T-cell (primary cell): ENCODE measurements around the gene TBC1D7. TPM values are rescaled to one million over a fixed set of nuclear protein-coding genes. Genes with fewer than 3 reads are reported as not detected.
A peak's percentile ranks its signal among the peaks of the same experiment; 100 is the strongest.

ENCODE experiments used
- ATAC-seq, 4 experiments: fragments of 200-7000 bp in 3 of 4; fragments of 150-1000 bp in 1 of 4; cut with Tn5 transposase; replicated peaks in 1 of 4; 1 replicate in 3 of 4; 2 replicates in 1 of 4; pipeline ENCODE4 v1.10.0; 2021; ENCODE audit warnings: moderate library complexity in 3 of 4, mild to moderate bottlenecking in 2 of 4, moderate number of reproducible peaks in 1 of 4
- CTCF ChIA-PET, 2 donors: fragments of 300-600 bp; sonication (Branson Sonifier 250); formaldehyde crosslinking; loops; one replicate each; lab custom pipeline; 2022; ENCODE audit warnings: antibody characterized with exemption in 2 of 2; lab: Charles Lee
- POLR2A ChIA-PET, 2 donors: fragments of 300-600 bp; sonication (Branson Sonifier 250); formaldehyde crosslinking; loops; one replicate each; lab custom pipeline; 2022; ENCODE audit warnings: antibody characterized with exemption in 2 of 2; lab: Charles Lee
- DNase-seq, 35 experiments: peaks; one replicate each; pipeline versions ENCODE4 v3.0.0 to v3.0.0-alpha.2; 2013 to 2023
- H3K27ac ChIP-seq: one replicate; pipeline ENCODE4 v1.5.1; 2013; ENCODE audit warnings: low read length
- H3K27me3 ChIP-seq, 2 experiments: replicated peaks in 1 of 2; 1 replicate in 1 of 2; 2 replicates in 1 of 2; pipeline versions ENCODE4 v1.6.1 to v1.7.0; 2013; ENCODE audit warnings: low read length in 1 of 2, mixed read lengths in 1 of 2; ENCODE audit not compliant: control insufficient read depth in 2 of 2, insufficient read depth in 2 of 2; ENCODE audit errors: extremely low read depth in 1 of 2
- H3K36me3 ChIP-seq, 2 donors: 1 replicate in 1 of 2; 2 replicates in 1 of 2; pipeline versions ENCODE4 v1.6.1 to v1.7.0; 2013; ENCODE audit warnings: low read length in 1 of 2; ENCODE audit not compliant: control insufficient read depth in 2 of 2, insufficient read depth in 1 of 2; ENCODE audit errors: extremely low read depth in 1 of 2
- H3K4me1 ChIP-seq, 2 experiments: 1 replicate in 1 of 2; 2 replicates in 1 of 2; pipeline versions ENCODE4 v1.6.1 to v1.7.0; 2013; ENCODE audit warnings: low read length in 2 of 2, mixed read lengths in 1 of 2; ENCODE audit not compliant: insufficient read depth in 2 of 2, control insufficient read depth in 1 of 2; ENCODE audit errors: extremely low read depth in 1 of 2
- H3K4me3 ChIP-seq, 2 donors: 1 replicate in 1 of 2; 2 replicates in 1 of 2; pipeline versions ENCODE4 v1.5.1 to v1.7.0; 2013; ENCODE audit warnings: mild to moderate bottlenecking in 2 of 2, low read length in 1 of 2, moderate library complexity in 1 of 2; ENCODE audit not compliant: control insufficient read depth in 1 of 2; ENCODE audit errors: extremely low read depth in 1 of 2
- H3K9me3 ChIP-seq: 2 replicates; pipeline ENCODE4 v1.7.0; 2013
- H3K27ac Mint-ChIP-seq, 2 donors: one replicate each; pipeline ENCODE4 v1.8.0; 2020 to 2021; ENCODE audit warnings: mild to moderate bottlenecking in 2 of 2, mixed read lengths in 2 of 2
- H3K27me3 Mint-ChIP-seq, 2 donors: one replicate each; pipeline ENCODE4 v1.8.0; 2021 to 2022; ENCODE audit warnings: mixed read lengths in 2 of 2
- H3K36me3 Mint-ChIP-seq: one replicate; pipeline ENCODE4 v1.8.0; 2021; ENCODE audit warnings: mixed read lengths
- H3K4me1 Mint-ChIP-seq, 3 donors: one replicate each; pipeline ENCODE4 v1.8.0; 2020 to 2022; ENCODE audit warnings: mixed read lengths in 3 of 3, mild to moderate bottlenecking in 1 of 3
- H3K4me3 Mint-ChIP-seq, 3 donors: one replicate each; pipeline ENCODE4 v1.8.0; 2020 to 2022; ENCODE audit warnings: mild to moderate bottlenecking in 3 of 3, mixed read lengths in 3 of 3, moderate library complexity in 3 of 3
- H3K9me3 Mint-ChIP-seq, 3 donors: one replicate each; pipeline ENCODE4 v1.8.0; 2020 to 2022; ENCODE audit warnings: mixed read lengths in 3 of 3
- WGBS: methylation state at CpG from one replicate; pipeline ENCODE4 v1.1.5; 2013; ENCODE audit warnings: missing lambda C conversion rate; ENCODE audit not compliant: insufficient coverage; 5-methylcytosine and 5-hydroxymethylcytosine counted together
- total RNA-seq, 35 experiments: library from RNA in 6 of 35; stranded (reverse) in 6 of 35; fragments of 120-200 nt in 1 of 35; gene quantifications; one replicate each; pipeline versions ENCODE4 v1.2.1 to v1.2.4 and lab custom pipeline; 2013 to 2026

Gene TBC1D7
- total RNA-seq (10 to 100 TPM; 12.7 to 16.2 (median 14.6) TPM), total RNA-seq (lab: John Stamatoyannopoulos, UW) (3.5 to 12.7 (median 9.3) reads per million in 29 experiments)
- total RNA-seq (2013) = 19.0 TPM

DNA sequence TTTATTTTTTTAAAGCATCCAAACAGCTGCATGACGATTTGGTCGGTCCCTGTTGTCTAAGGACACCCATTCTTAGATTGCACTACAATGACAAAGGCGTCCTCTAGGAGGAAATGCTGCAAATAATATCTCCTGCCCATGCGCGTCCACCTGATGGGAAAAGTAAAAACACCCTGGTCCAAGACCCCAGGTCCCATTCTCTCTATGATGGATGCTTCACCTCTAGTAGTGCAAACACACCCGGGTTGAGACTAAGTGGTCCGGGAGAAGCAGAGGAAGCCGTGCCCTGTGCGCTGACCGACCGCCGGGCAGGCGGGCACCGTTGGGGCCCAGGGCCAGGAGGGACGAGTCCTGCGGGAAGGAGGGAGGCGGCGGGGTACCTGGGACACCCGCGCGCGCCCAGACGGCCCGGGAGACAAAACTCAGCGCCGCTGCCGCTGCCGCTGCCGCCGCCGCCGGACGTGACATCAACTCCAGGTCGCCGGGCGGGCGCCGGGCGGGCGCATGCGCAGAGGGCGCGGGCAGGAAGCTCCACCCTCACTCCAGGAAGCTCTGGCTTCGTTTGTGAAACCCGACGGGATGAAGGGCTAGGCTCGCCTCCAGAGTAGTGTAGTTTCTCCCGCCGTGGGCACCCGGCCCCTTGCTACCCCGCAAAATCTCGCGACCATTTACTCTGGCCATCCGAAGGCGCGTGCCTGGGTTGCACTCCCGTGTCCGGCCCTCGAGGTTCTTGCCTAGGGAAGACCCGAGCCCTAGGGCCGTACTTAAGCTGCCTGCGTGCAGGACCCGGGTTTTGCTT is at the start of gene TBC1D7:
TBC1D7 (minus strand) TSS at position 462 of the 799 bp plus-strand sequence. CDS start 1,639 bp downstream, outside the sequence.
- Mint-ChIP-seq H3K9me3 (no peaks in the 10 kb centered on the region), H3K36me3 (peaks cover 18% of the 10 kb centered on the region), H3K27me3 (no peaks in the 10 kb centered on the region), H3K27ac (peak within 1 kb of the TSS; percentile 96 to 99), H3K4me3 (peak within 1 kb of the TSS; percentile 86 to 93 (median 92)), H3K4me1 (peaks cover 20 to 33% (median 29%) of the 10 kb centered on the region in 3 donors)
- Histone ChIP-seq H3K27ac (peak within 1 kb of the TSS; percentile 94), H3K27me3 (no peaks in the 10 kb centered on the region), H3K9me3 (no peaks in the 10 kb centered on the region), H3K36me3 (peaks cover 0 to 15% of the 10 kb centered on the region in 2 donors), H3K4me1 (peaks cover 7 to 9% of the 10 kb centered on the region in 2 experiments), H3K4me3 (peak within 1 kb of the TSS; percentile 85 to 98)
- ChIA-PET POLR2A (interaction anchor here (0.9 to 1.9 kb wide), 5 partner anchors 26 to 789 kb away, joined by 3 to 10 read pairs (median 3); partner anchors contain the start of genes SIRT5 (in 2 of the 2), CD83 (in 1 of the 2) and NOL7 (in 1 of the 2)), CTCF (interaction anchor here (0.6 to 2.7 kb wide), 14 partner anchors 8 to 417 kb away, joined by 3 to 19 read pairs (median 4); partner anchors contain the start of genes GFOD1 (in 1 of the 2), NOL7 (in 1 of the 2) and SIRT5 (in 1 of the 2))
- WGBS = under 1% methylated on average over 57 of the region's 63 CpGs
- DNase-seq (peak; percentile 82 to 97 (median 90)), ATAC-seq (peak; percentile 90 to 92 (median 92))

DNA sequence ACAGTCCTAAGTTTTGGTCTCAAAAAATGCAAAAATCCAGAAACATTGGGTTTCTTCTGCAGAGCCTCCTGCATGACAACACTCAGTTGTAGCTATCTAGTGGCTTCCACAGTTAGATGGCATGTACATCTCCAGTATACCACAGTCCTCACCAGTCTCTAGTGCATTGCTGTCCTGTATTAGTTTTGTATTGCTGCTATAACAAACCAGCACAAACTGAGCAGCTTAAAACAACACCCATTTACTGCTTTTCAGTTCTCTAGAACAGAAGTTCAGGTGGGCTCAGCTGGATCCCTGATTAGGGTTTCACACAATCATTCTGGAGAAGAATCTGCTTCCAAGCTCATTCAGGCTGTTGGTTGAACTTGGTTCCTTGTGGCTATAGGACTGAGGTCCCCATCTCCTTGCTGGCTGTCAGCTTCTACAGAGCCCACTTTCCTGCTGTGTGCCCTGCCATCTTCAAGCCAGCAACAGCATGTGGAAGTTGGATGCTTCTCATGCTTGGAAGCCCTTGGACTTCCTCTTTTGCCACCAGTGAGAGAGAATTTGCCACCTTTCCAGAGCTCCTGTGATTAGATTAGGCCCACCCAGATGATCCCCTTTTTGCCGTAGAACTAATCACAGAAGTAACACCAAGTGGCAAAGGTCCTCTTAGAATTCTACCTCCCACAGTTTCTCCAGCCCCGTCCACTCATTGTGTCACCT is 48.9 kb upstream of the TBC1D7 start:
- peaks cover 0 to 4% of the 10 kb centered on the region in 2 donors for H3K27me3 Mint-ChIP-seq
- H3K4me1 Mint-ChIP-seq = peaks cover 0 to 26% (median 8%) of the 10 kb centered on the region in 3 donors
- H3K9me3 ChIP-seq = no peaks in the 10 kb centered on the region
- H3K27ac ChIP-seq = no peak overlapping the region
- ATAC-seq (no peak), DNase-seq (no peak)
- POLR2A ChIA-PET = no interaction called here
- no peaks in the 10 kb centered on the region for H3K36me3 ChIP-seq
- no peak overlapping the region for H3K4me3 Mint-ChIP-seq
- peaks cover 0 to 14% of the 10 kb centered on the region in 2 experiments for H3K4me1 ChIP-seq
- H3K36me3 Mint-ChIP-seq = no peaks in the 10 kb centered on the region
- no peak overlapping the region for H3K4me3 ChIP-seq
- CTCF ChIA-PET = interaction anchor here in 1 of 2 donors (0.7 kb wide), 1 partner anchor 109 kb away, joined by 3 read pairs; no protein-coding TSS in a partner anchor
- WGBS = 100% methylated on average over 1 of the region's 2 CpGs
- no peaks in the 10 kb centered on the region for H3K27me3 ChIP-seq
- no peak overlapping the region for H3K27ac Mint-ChIP-seq
- no peaks in the 10 kb centered on the region for H3K9me3 Mint-ChIP-seq

GRCh38 chr6:13375360-13375878 is 47.1 kb upstream of the TBC1D7 start:
- no peak overlapping the region for H3K4me3 Mint-ChIP-seq
- H3K9me3 Mint-ChIP-seq = no peaks in the 10 kb centered on the region
- Histone ChIP-seq H3K4me3 (no peak overlapping the region), H3K27ac (no peak overlapping the region), H3K9me3 (no peaks in the 10 kb centered on the region), H3K4me1 (peaks cover 0 to 14% of the 10 kb centered on the region in 2 experiments), H3K36me3 (no peaks in the 10 kb centered on the region), H3K27me3 (no peaks in the 10 kb centered on the region)
- H3K4me1 Mint-ChIP-seq = peaks cover 0 to 21% (median 8%) of the 10 kb centered on the region in 3 donors
- ATAC-seq = peak in 2 of 4 experiments; percentile 43 to 62
- POLR2A ChIA-PET = interaction anchor here in 1 of 2 donors (0.6 kb wide), 1 partner anchor 10 kb away, joined by 3 read pairs; no protein-coding TSS in a partner anchor
- H3K27ac Mint-ChIP-seq = peak overlapping the region in 1 of 2 donors; percentile 12
- CTCF ChIA-PET = no interaction called here
- 27% methylated on average over 5 of the region's 9 CpGs for WGBS
- peaks cover 0 to 4% of the 10 kb centered on the region in 2 donors for H3K27me3 Mint-ChIP-seq
- H3K36me3 Mint-ChIP-seq = no peaks in the 10 kb centered on the region
- peak in 4 of 35 experiments; percentile 4 to 56 (median 9) for DNase-seq

GRCh38 chr6:13373919-13374318 is 45.6 kb upstream of the TBC1D7 start:
- no peak overlapping the region for H3K4me3 Mint-ChIP-seq
- no peak overlapping the region for H3K27ac Mint-ChIP-seq
- ATAC-seq = no peak
- no peaks in the 10 kb centered on the region for H3K9me3 Mint-ChIP-seq
- ChIA-PET CTCF (no interaction called here), POLR2A (no interaction called here)
- Histone ChIP-seq H3K4me1 (peaks cover 0 to 14% of the 10 kb centered on the region in 2 experiments), H3K27ac (no peak overlapping the region), H3K27me3 (no peaks in the 10 kb centered on the region), H3K36me3 (no peaks in the 10 kb centered on the region), H3K4me3 (no peak overlapping the region), H3K9me3 (no peaks in the 10 kb centered on the region)
- peaks cover 0 to 21% (median 8%) of the 10 kb centered on the region in 3 donors for H3K4me1 Mint-ChIP-seq
- no peaks in the 10 kb centered on the region for H3K36me3 Mint-ChIP-seq
- no peak for DNase-seq
- 83% methylated on average over 1 of the region's 1 CpG for WGBS
- peaks cover 0 to 4% of the 10 kb centered on the region in 2 donors for H3K27me3 Mint-ChIP-seq

GRCh38 chr6:13373488-13373886 is 45.1 kb upstream of the TBC1D7 start:
- CTCF ChIA-PET = no interaction called here
- no CpG with 5 or more reads among the region's 1 CpG for WGBS
- Histone ChIP-seq H3K9me3 (no peaks in the 10 kb centered on the region), H3K4me3 (no peak overlapping the region), H3K36me3 (no peaks in the 10 kb centered on the region), H3K27ac (no peak overlapping the region), H3K27me3 (no peaks in the 10 kb centered on the region), H3K4me1 (peaks cover 0 to 14% of the 10 kb centered on the region in 2 experiments)
- no peak for DNase-seq
- Mint-ChIP-seq H3K27me3 (peaks cover 0 to 4% of the 10 kb centered on the region in 2 donors), H3K9me3 (no peaks in the 10 kb centered on the region), H3K36me3 (no peaks in the 10 kb centered on the region), H3K27ac (no peak overlapping the region), H3K4me1 (peaks cover 0 to 20% (median 8%) of the 10 kb centered on the region in 3 donors), H3K4me3 (no peak overlapping the region)
- no peak for ATAC-seq
- POLR2A ChIA-PET = no interaction called here
